Activated B cell treated with CpG ODN at 0.5 μM for 24 hours (primary cell): ENCODE measurements around the gene MYF5. TPM values are rescaled to one million over a fixed set of nuclear protein-coding genes. Genes with fewer than 3 reads are reported as not detected.

ENCODE experiments used
- ATAC-seq: fragments of 200-7000 bp; cut with Tn5 transposase; one replicate; pipeline ENCODE4 v1.10.0; 2021; ENCODE audit warnings: low read depth, mild to moderate bottlenecking, moderate library complexity
- CTCF ChIA-PET: fragments of 350-600 bp; sonication (Branson Sonifier 250); formaldehyde crosslinking; loops from one replicate; lab custom pipeline; 2021; ENCODE audit warnings: antibody characterized with exemption; lab: Charles Lee
- POLR2A ChIA-PET: fragments of 350-600 bp; sonication (Branson Sonifier 250); formaldehyde crosslinking; loops from one replicate; lab custom pipeline; 2021; ENCODE audit warnings: antibody characterized with exemption; lab: Charles Lee
- DNase-seq: peaks from one replicate; pipeline ENCODE4 v3.0.0; 2022
- H3K27ac Mint-ChIP-seq: one replicate; pipeline ENCODE4 v1.8.0; 2020; ENCODE audit warnings: mixed read lengths
- H3K27me3 Mint-ChIP-seq: one replicate; pipeline ENCODE4 v1.8.0; 2021; ENCODE audit warnings: mixed read lengths
- H3K36me3 Mint-ChIP-seq: one replicate; pipeline ENCODE4 v1.8.0; 2021; ENCODE audit warnings: low read depth, mixed read lengths
- H3K4me1 Mint-ChIP-seq: one replicate; pipeline ENCODE4 v1.8.0; 2021; ENCODE audit warnings: mixed read lengths
- H3K4me3 Mint-ChIP-seq: one replicate; pipeline ENCODE4 v1.8.0; 2020; ENCODE audit warnings: mild to moderate bottlenecking, mixed read lengths
- H3K9me3 Mint-ChIP-seq: one replicate; pipeline ENCODE4 v1.8.0; 2020; ENCODE audit warnings: mixed read lengths
- CTCF ChIP-seq: fragments of 200-600 bp; IDR thresholded peaks from one replicate; pipeline ENCODE4 v1.8.0; 2022; ENCODE audit warnings: antibody characterized with exemption, mild to moderate bottlenecking
- intact Hi-C: fragments of 100-400 bp; cut with micrococcal nuclease; formaldehyde crosslinking; loops from one replicate; pipeline ENCODE4 v1.15.1; 2024
- total RNA-seq: library from RNA; stranded (reverse); gene quantifications from 2 replicates; pipeline ENCODE4 v1.2.3, GENCODE V29; 2022

The MYF5 gene
- total RNA-seq, 1 donor from 2014 or later = not detected

GRCh38 chr12:80711866-80712265 lies 4.8 kb upstream of the MYF5 start:
- Mint-ChIP-seq H3K27ac (no peak overlapping the region), H3K4me1 (peaks cover 4% of the 10 kb centered on the region), H3K4me3 (no peak overlapping the region), H3K27me3 (peaks cover 45% of the 10 kb centered on the region), H3K36me3 (no peaks in the 10 kb centered on the region), H3K9me3 (no peaks in the 10 kb centered on the region)
- POLR2A ChIA-PET = no interaction called here
- TF ChIP-seq CTCF = no peak
- CTCF ChIA-PET = no interaction called here
- intact Hi-C loops = no loop called here
- no peak for DNase-seq
- no peak for ATAC-seq

GRCh38 chr12:80712866-80713265 lies 3.8 kb upstream of the MYF5 start:
- H3K27me3 Mint-ChIP-seq = peaks cover 37% of the 10 kb centered on the region
- CTCF ChIA-PET = no interaction called here

GRCh38 chr12:80713419-80713818 lies 3.3 kb upstream of the MYF5 start:
- Mint-ChIP-seq H3K27me3 (peaks cover 36% of the 10 kb centered on the region), H3K4me3 (no peak overlapping the region), H3K9me3 (no peaks in the 10 kb centered on the region), H3K36me3 (no peaks in the 10 kb centered on the region), H3K4me1 (peaks cover 4% of the 10 kb centered on the region), H3K27ac (no peak overlapping the region)
- POLR2A ChIA-PET = no interaction called here
- CTCF ChIA-PET = no interaction called here
- intact Hi-C loops = no loop called here
- DNase-seq (no peak), ATAC-seq (no peak)
- TF ChIP-seq CTCF = no peak

More at GRCh38 chr12:80712866-80713265, 3.8 kb upstream of the MYF5 start:
- TF ChIP-seq CTCF = no peak
- ATAC-seq = no peak
- intact Hi-C loops = no loop called here
- Mint-ChIP-seq H3K27ac (no peak overlapping the region), H3K4me1 (peaks cover 4% of the 10 kb centered on the region), H3K4me3 (no peak overlapping the region), H3K9me3 (no peaks in the 10 kb centered on the region), H3K36me3 (no peaks in the 10 kb centered on the region)
- POLR2A ChIA-PET = no interaction called here
- DNase-seq = no peak

- ChIA-PET POLR2A (no interaction called here), CTCF (no interaction called here)
- Mint-ChIP-seq H3K27me3 (peaks cover 33% of the 10 kb centered on the region), H3K36me3 (no peaks in the 10 kb centered on the region), H3K9me3 (no peaks in the 10 kb centered on the region), H3K4me1 (no peaks in the 10 kb centered on the region), H3K4me3 (no peak overlapping the region), H3K27ac (no peak overlapping the region)
- DNase-seq (no peak), ATAC-seq (no peak)
- TF ChIP-seq CTCF = no peak
- intact Hi-C loops = no loop called here
Observed at GRCh38 chr12:80714055-80714454, 2.7 kb upstream of the MYF5 start.

- H3K27me3 Mint-ChIP-seq = peaks cover 30% of the 10 kb centered on the region
Observed at GRCh38 chr12:80714846-80715245, 1.9 kb upstream of the MYF5 start.

More at GRCh38 chr12:80714846-80715245, 1.9 kb upstream of the MYF5 start:
- ChIA-PET POLR2A (no interaction called here), CTCF (no interaction called here)
- Mint-ChIP-seq H3K4me3 (no peak overlapping the region), H3K4me1 (no peaks in the 10 kb centered on the region), H3K27ac (no peak overlapping the region), H3K36me3 (no peaks in the 10 kb centered on the region), H3K9me3 (no peaks in the 10 kb centered on the region)
- DNase-seq (no peak), ATAC-seq (no peak)
- intact Hi-C loops = no loop called here
- TF ChIP-seq CTCF = no peak
